WTC11 (cell line): Measurements from ENCODE around the gene SPINT4. TPM values are rescaled to one million over a fixed set of nuclear protein-coding genes. Genes with fewer than 3 reads are reported as not detected.

Experiments
- ATAC-seq: fragments of 200-7000 bp; cut with Tn5 transposase; 2 replicates; pipeline ENCODE4 v1.10.0; 2021; ENCODE audit warnings: mild to moderate bottlenecking, moderate library complexity
- CTCF ChIA-PET: fragments of 300-600 bp; sonication (Branson Sonifier 250); formaldehyde crosslinking; loops from one replicate; lab custom pipeline; 2021; ENCODE audit warnings: antibody characterized with exemption; lab: Charles Lee
- POLR2A ChIA-PET: fragments of 350-600 bp; sonication (Branson Sonifier 250); formaldehyde crosslinking; loops from one replicate; lab custom pipeline; 2021; ENCODE audit warnings: antibody characterized with exemption; lab: Charles Lee
- DNase-seq: peaks from one replicate; pipeline ENCODE4 v3.0.0; 2021; ENCODE audit warnings: low spot score
- H3K27ac Mint-ChIP-seq: 2 replicates; pipeline ENCODE4 v1.8.0; 2021; ENCODE audit warnings: mixed read lengths
- H3K27me3 Mint-ChIP-seq: 2 replicates; pipeline ENCODE4 v1.8.0; 2021; ENCODE audit warnings: low read depth, mild to moderate bottlenecking, moderate library complexity, mixed read lengths
- H3K36me3 Mint-ChIP-seq: 2 replicates; pipeline ENCODE4 v1.8.0; 2021; ENCODE audit warnings: mixed read lengths
- H3K4me1 Mint-ChIP-seq: 2 replicates; pipeline ENCODE4 v1.8.0; 2022; ENCODE audit warnings: mixed read lengths
- H3K4me3 Mint-ChIP-seq: 2 replicates; pipeline ENCODE4 v1.8.0; 2021; ENCODE audit warnings: mild to moderate bottlenecking, moderate library complexity, mixed read lengths
- H3K9me3 Mint-ChIP-seq: 2 replicates; pipeline ENCODE4 v1.8.0; 2021; ENCODE audit warnings: mixed read lengths
- E2F1 ChIP-seq: sonication (generic); formaldehyde crosslinking; IDR thresholded peaks from 2 replicates; pipeline ENCODE4 v1.8.0; 2022; ENCODE audit warnings: mild to moderate bottlenecking, missing genetic modification reagents
- E2F4 ChIP-seq: sonication (generic); formaldehyde crosslinking; IDR thresholded peaks from 2 replicates; pipeline ENCODE4 v1.8.1; 2022; ENCODE audit warnings: low read depth, mild to moderate bottlenecking, moderate library complexity, missing genetic modification reagents, borderline replicate concordance
- FOXJ3 ChIP-seq: sonication (generic); formaldehyde crosslinking; IDR thresholded peaks from 2 replicates; pipeline ENCODE4 v1.9.0; 2021; ENCODE audit warnings: missing genetic modification reagents, mild to moderate bottlenecking, borderline replicate concordance
- HMGA2 ChIP-seq: fragments of 250-450 bp; sonication (Bioruptor Pico); IDR thresholded peaks from 2 replicates; pipeline ENCODE4 v1.4.0; 2021; ENCODE audit warnings: mild to moderate bottlenecking, moderate library complexity
- IRF1 ChIP-seq: sonication (generic); formaldehyde crosslinking; IDR thresholded peaks from 2 replicates; pipeline ENCODE4 v1.8.0; 2023; ENCODE audit warnings: missing genetic modification reagents
- JUN ChIP-seq: sonication (generic); formaldehyde crosslinking; IDR thresholded peaks from 2 replicates; pipeline ENCODE4 v1.8.0; 2023; ENCODE audit warnings: mild to moderate bottlenecking, missing genetic modification reagents
- NFE2L1 ChIP-seq: sonication (generic); formaldehyde crosslinking; IDR thresholded peaks from 2 replicates; pipeline ENCODE4 v1.8.1; 2023; ENCODE audit warnings: missing genetic modification reagents
- PRDM15 ChIP-seq: sonication (generic); formaldehyde crosslinking; IDR thresholded peaks from 2 replicates; pipeline ENCODE4 v1.8.0; 2022; ENCODE audit warnings: missing genetic modification reagents
- PREB ChIP-seq: sonication (generic); formaldehyde crosslinking; IDR thresholded peaks from 2 replicates; pipeline ENCODE4 v1.8.1; 2022; ENCODE audit warnings: mild to moderate bottlenecking, missing genetic modification reagents, moderate library complexity, borderline replicate concordance
- PRRX2 ChIP-seq: fragments of 250-450 bp; sonication (Bioruptor Pico); IDR thresholded peaks from 2 replicates; pipeline ENCODE4 v1.8.0; 2021; ENCODE audit warnings: mild to moderate bottlenecking
- RELA ChIP-seq: sonication (generic); formaldehyde crosslinking; IDR thresholded peaks from 2 replicates; pipeline ENCODE4 v1.8.1; 2022; ENCODE audit warnings: missing genetic modification reagents, mild to moderate bottlenecking, borderline replicate concordance
- SOX15 ChIP-seq: fragments of 250-450 bp; sonication (Bioruptor Pico); IDR thresholded peaks from 2 replicates; pipeline ENCODE4 v1.9.0; 2021; ENCODE audit warnings: mild to moderate bottlenecking
- TEAD1 ChIP-seq: sonication (generic); formaldehyde crosslinking; IDR thresholded peaks from 2 replicates; pipeline ENCODE4 v1.8.0; 2022; ENCODE audit warnings: mild to moderate bottlenecking, missing genetic modification reagents
- ZNF232 ChIP-seq: sonication (generic); formaldehyde crosslinking; IDR thresholded peaks from 2 replicates; pipeline ENCODE4 v1.8.0; 2022; ENCODE audit warnings: mild to moderate bottlenecking, missing genetic modification reagents
- ZNF317 ChIP-seq: sonication (generic); formaldehyde crosslinking; IDR thresholded peaks from 2 replicates; pipeline ENCODE4 v1.8.1; 2023; ENCODE audit warnings: low read depth, mild to moderate bottlenecking, moderate library complexity, missing genetic modification reagents, borderline replicate concordance
- ZNF425 ChIP-seq: fragments of 250-450 bp; sonication (Bioruptor Pico); conservative IDR thresholded peaks from 2 replicates; pipeline ENCODE4 v1.9.0; 2021; ENCODE audit warnings: mild to moderate bottlenecking
- ZNF671 ChIP-seq: fragments of 250-450 bp; sonication (Bioruptor Pico); IDR thresholded peaks from 2 replicates; pipeline ENCODE4 v1.8.0; 2021; ENCODE audit warnings: mild to moderate bottlenecking
- total RNA-seq: library from RNA; stranded (reverse); gene quantifications from 3 replicates; pipeline ENCODE4 v1.2.3, GENCODE V29; 2021
- TF ChIP-seq, protein P1 (sequence below): sonication (generic); formaldehyde crosslinking; IDR thresholded peaks from 2 replicates; pipeline ENCODE4 v1.8.0; 2022; ENCODE audit warnings: mild to moderate bottlenecking, missing genetic modification reagents
- TF ChIP-seq, protein P2 (sequence below): sonication (generic); formaldehyde crosslinking; IDR thresholded peaks from 2 replicates; pipeline ENCODE4 v1.8.1; 2023; ENCODE audit warnings: mild to moderate bottlenecking, moderate library complexity, missing genetic modification reagents
- TF ChIP-seq, protein P3 (sequence below): sonication (generic); formaldehyde crosslinking; IDR thresholded peaks from 2 replicates; pipeline ENCODE4 v1.8.1; 2023; ENCODE audit warnings: mild to moderate bottlenecking, missing genetic modification reagents, borderline replicate concordance

SPINT4 gene
- total RNA-seq, 1 experiment from 2014 or later, result not detected

GRCh38 chr20:45775411-45775810, 53.3 kb downstream of the SPINT4 start:
- DNase-seq, result no peak
- ATAC-seq, result no peak
- Mint-ChIP-seq H3K4me1 (peaks cover 10% of the 10 kb centered on the region), H3K27ac (no peak overlapping the region), H3K27me3 (no peaks in the 10 kb centered on the region), H3K9me3 (peaks cover 9% of the 10 kb centered on the region), H3K4me3 (no peak overlapping the region), H3K36me3 (peaks cover 6% of the 10 kb centered on the region)
- ChIA-PET CTCF (interaction anchor here (0.6 to 1.6 kb wide), 2 partner anchors 197 to 338 kb away, joined by 3 to 5 read pairs; no protein-coding TSS in a partner anchor), POLR2A (no interaction called here)
- TF ChIP-seq ZNF317 (CRISPR knock-in tag) (no peak), E2F4 (no peak), ZNF671 (CRISPR knock-in tag) (no peak), HMGA2 (CRISPR knock-in tag) (no peak), PRDM15 (CRISPR knock-in tag) (no peak), PRRX2 (CRISPR knock-in tag) (no peak), FOXJ3 (CRISPR knock-in tag) (no peak), TEAD1 (CRISPR knock-in tag) (no peak), ZNF232 (CRISPR knock-in tag) (no peak), SOX15 (CRISPR knock-in tag) (no peak), NFE2L1 (CRISPR knock-in tag) (no peak), PREB (no peak), E2F1 (CRISPR knock-in tag) (no peak), IRF1 (CRISPR knock-in tag) (no peak), ZNF425 (CRISPR knock-in tag) (no peak), JUN (no peak), RELA (CRISPR knock-in tag) (no peak)
- TF ChIP-seq, protein P1, sequence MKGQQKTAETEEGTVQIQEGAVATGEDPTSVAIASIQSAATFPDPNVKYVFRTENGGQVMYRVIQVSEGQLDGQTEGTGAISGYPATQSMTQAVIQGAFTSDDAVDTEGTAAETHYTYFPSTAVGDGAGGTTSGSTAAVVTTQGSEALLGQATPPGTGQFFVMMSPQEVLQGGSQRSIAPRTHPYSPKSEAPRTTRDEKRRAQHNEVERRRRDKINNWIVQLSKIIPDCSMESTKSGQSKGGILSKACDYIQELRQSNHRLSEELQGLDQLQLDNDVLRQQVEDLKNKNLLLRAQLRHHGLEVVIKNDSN (CRISPR knock-in tag), result no peak
- TF ChIP-seq, protein P2, sequence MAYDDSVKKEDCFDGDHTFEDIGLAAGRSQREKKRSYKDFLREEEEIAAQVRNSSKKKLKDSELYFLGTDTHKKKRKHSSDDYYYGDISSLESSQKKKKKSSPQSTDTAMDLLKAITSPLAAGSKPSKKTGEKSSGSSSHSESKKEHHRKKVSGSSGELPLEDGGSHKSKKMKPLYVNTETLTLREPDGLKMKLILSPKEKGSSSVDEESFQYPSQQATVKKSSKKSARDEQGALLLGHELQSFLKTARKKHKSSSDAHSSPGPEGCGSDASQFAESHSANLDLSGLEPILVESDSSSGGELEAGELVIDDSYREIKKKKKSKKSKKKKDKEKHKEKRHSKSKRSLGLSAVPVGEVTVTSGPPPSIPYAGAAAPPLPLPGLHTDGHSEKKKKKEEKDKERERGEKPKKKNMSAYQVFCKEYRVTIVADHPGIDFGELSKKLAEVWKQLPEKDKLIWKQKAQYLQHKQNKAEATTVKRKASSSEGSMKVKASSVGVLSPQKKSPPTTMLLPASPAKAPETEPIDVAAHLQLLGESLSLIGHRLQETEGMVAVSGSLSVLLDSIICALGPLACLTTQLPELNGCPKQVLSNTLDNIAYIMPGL (CRISPR knock-in tag), result no peak
- TF ChIP-seq, protein P3, sequence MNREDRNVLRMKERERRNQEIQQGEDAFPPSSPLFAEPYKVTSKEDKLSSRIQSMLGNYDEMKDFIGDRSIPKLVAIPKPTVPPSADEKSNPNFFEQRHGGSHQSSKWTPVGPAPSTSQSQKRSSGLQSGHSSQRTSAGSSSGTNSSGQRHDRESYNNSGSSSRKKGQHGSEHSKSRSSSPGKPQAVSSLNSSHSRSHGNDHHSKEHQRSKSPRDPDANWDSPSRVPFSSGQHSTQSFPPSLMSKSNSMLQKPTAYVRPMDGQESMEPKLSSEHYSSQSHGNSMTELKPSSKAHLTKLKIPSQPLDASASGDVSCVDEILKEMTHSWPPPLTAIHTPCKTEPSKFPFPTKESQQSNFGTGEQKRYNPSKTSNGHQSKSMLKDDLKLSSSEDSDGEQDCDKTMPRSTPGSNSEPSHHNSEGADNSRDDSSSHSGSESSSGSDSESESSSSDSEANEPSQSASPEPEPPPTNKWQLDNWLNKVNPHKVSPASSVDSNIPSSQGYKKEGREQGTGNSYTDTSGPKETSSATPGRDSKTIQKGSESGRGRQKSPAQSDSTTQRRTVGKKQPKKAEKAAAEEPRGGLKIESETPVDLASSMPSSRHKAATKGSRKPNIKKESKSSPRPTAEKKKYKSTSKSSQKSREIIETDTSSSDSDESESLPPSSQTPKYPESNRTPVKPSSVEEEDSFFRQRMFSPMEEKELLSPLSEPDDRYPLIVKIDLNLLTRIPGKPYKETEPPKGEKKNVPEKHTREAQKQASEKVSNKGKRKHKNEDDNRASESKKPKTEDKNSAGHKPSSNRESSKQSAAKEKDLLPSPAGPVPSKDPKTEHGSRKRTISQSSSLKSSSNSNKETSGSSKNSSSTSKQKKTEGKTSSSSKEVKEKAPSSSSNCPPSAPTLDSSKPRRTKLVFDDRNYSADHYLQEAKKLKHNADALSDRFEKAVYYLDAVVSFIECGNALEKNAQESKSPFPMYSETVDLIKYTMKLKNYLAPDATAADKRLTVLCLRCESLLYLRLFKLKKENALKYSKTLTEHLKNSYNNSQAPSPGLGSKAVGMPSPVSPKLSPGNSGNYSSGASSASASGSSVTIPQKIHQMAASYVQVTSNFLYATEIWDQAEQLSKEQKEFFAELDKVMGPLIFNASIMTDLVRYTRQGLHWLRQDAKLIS (CRISPR knock-in tag), result no peak
